HepG2 (cell line): Measurements from ENCODE around the gene HMCN2. TPM values are rescaled to one million over a fixed set of nuclear protein-coding genes. Genes with fewer than 3 reads are reported as not detected.

ENCODE experiments used
- ATAC-seq: fragments of 200-7000 bp; cut with Tn5 transposase; 3 replicates; pipeline ENCODE4 v1.9.1; 2020; ENCODE audit warnings: mild to moderate bottlenecking, moderate library complexity
- BruUV-seq: library from RNA; stranded (reverse); fragments of 400-500 nt; replicated peaks from 2 replicates; lab custom pipeline; 2021; lab: Mats Ljungman, UMichigan
- CTCF ChIA-PET: fragments of 300-600 bp; formaldehyde crosslinking; extraction: SDS; loops from one replicate; lab custom pipeline; 2021; ENCODE audit warnings: low total read pairs, inconsistent platforms, low intra/inter-chr PET ratio; lab: Yijun Ruan, JAX
- POLR2A ChIA-PET: fragments of 350-600 bp; sonication (Branson Sonifier 250); formaldehyde crosslinking; loops from one replicate; lab custom pipeline; 2020; ENCODE audit warnings: antibody characterized with exemption, inconsistent platforms; lab: Yijun Ruan, JAX
- DNase-seq: peaks from one replicate; pipeline ENCODE4 v3.0.0-alpha.2; 2015; ENCODE audit warnings: low spot score
- FAIRE-seq: peaks from 3 replicates; lab custom pipeline; 2011; peaks lifted over from hg19 to GRCh38; lab: Jason Lieb, UNC
- H2AFZ ChIP-seq: one replicate; pipeline ENCODE4 v1.6.1; 2011; ENCODE audit warnings: low read length, inconsistent platforms
- H3K27ac ChIP-seq: fragments of 300-600 bp; 3 replicates; pipeline ENCODE4 v1.8.0; 2011; ENCODE audit warnings: mixed run types, mild to moderate bottlenecking, mixed read lengths, low read length, inconsistent platforms; ENCODE audit not compliant: insufficient read depth; ENCODE audit errors: extremely low read length
- H3K27me3 ChIP-seq, 2 experiments: fragments of 200-600 bp in 1 of 2; 2 replicates in 1 of 2; 3 replicates in 1 of 2; pipeline versions ENCODE4 v1.6.0 to v1.8.0; 2011; ENCODE audit warnings: low read length in 2 of 2, mild to moderate bottlenecking in 2 of 2, moderate library complexity in 2 of 2, inconsistent platforms in 1 of 2; ENCODE audit not compliant: insufficient read depth in 2 of 2, control insufficient read depth in 1 of 2
- H3K36me3 ChIP-seq, 2 experiments: fragments of 200-600 bp in 1 of 2; replicated peaks in 1 of 2; 2 replicates in 1 of 2; 3 replicates in 1 of 2; pipeline versions ENCODE4 v1.5.1 to v1.8.0; 2011; ENCODE audit warnings: low read length in 2 of 2, inconsistent platforms in 1 of 2; ENCODE audit not compliant: insufficient read depth in 2 of 2, control insufficient read depth in 1 of 2
- H3K4me1 ChIP-seq: 2 replicates; pipeline ENCODE4 v1.5.1; 2012; ENCODE audit warnings: low read length, inconsistent platforms; ENCODE audit not compliant: insufficient read depth
- H3K4me2 ChIP-seq: 2 replicates; pipeline ENCODE4 v1.6.0; 2011; ENCODE audit warnings: low read depth, low read length, inconsistent platforms
- H3K4me3 ChIP-seq, 3 experiments: fragments of 200-600 bp in 1 of 3; sonication (generic), shearing (Covaris generic) in 1 of 3; replicated peaks in 1 of 3; 2 replicates each; pipeline ENCODE4 v1.5.1; 2011 to 2016; ENCODE audit warnings: low read length in 3 of 3, inconsistent platforms in 2 of 3, low read depth in 2 of 3, mild to moderate bottlenecking in 2 of 3, control low read depth in 1 of 3, mixed read lengths in 1 of 3; ENCODE audit not compliant: insufficient read depth in 1 of 3
- H3K79me2 ChIP-seq: one replicate; pipeline ENCODE4 v1.6.1; 2011; ENCODE audit warnings: low read length, inconsistent platforms; ENCODE audit not compliant: insufficient read depth
- H3K9ac ChIP-seq: 2 replicates; pipeline ENCODE4 v1.6.0; 2011; ENCODE audit warnings: mild to moderate bottlenecking, low read depth, low read length, inconsistent platforms; ENCODE audit not compliant: insufficient read depth
- H3K9me3 ChIP-seq: 2 replicates; pipeline ENCODE4 v1.5.1; 2012; ENCODE audit warnings: mild to moderate bottlenecking, low read length
- H4K20me1 ChIP-seq: 2 replicates; pipeline ENCODE4 v1.6.0; 2011; ENCODE audit warnings: inconsistent platforms, mild to moderate bottlenecking, low read length, moderate library complexity; ENCODE audit not compliant: insufficient read depth
- CAMTA2 ChIP-seq: sonication (generic); formaldehyde crosslinking; IDR thresholded peaks from 2 replicates; pipeline ENCODE4 v1.4.0; 2020; ENCODE audit warnings: mild to moderate bottlenecking, missing genetic modification reagents, borderline replicate concordance
- FOSL1 ChIP-seq: sonication (generic); formaldehyde crosslinking; IDR thresholded peaks from 2 replicates; pipeline ENCODE4 v1.9.0; 2021; ENCODE audit warnings: missing genetic modification reagents, borderline replicate concordance
- KLF6 ChIP-seq: IDR thresholded peaks from 2 replicates; pipeline ENCODE4 v1.8.0; 2016; ENCODE audit warnings: missing biosample characterization, missing genetic modification reagents
- ZBTB38 ChIP-seq: sonication (generic); formaldehyde crosslinking; IDR thresholded peaks from 2 replicates; pipeline ENCODE4 v1.5.1; 2020; ENCODE audit warnings: mild to moderate bottlenecking, missing genetic modification reagents
- ZFP37 ChIP-seq: sonication (generic); formaldehyde crosslinking; IDR thresholded peaks from 2 replicates; pipeline ENCODE4 v1.4.0; 2020; ENCODE audit warnings: missing genetic modification reagents, borderline replicate concordance
- ZFP62 ChIP-seq: sonication (generic); formaldehyde crosslinking; IDR thresholded peaks from 2 replicates; pipeline ENCODE4 v1.4.0; 2020; ENCODE audit warnings: missing genetic modification reagents
- ZNF10 ChIP-seq: sonication (generic); formaldehyde crosslinking; IDR thresholded peaks from 2 replicates; pipeline ENCODE4 v1.4.0; 2020; ENCODE audit warnings: mild to moderate bottlenecking, low read depth, missing genetic modification reagents, borderline replicate concordance
- ZNF143 ChIP-seq: sonication (generic); formaldehyde crosslinking; IDR thresholded peaks from 2 replicates; pipeline ENCODE4 v1.4.0; 2020; ENCODE audit warnings: missing genetic modification reagents
- ZNF383 ChIP-seq: sonication (generic); formaldehyde crosslinking; IDR thresholded peaks from 2 replicates; pipeline ENCODE4 v1.4.0; 2020; ENCODE audit warnings: missing genetic modification reagents, mild to moderate bottlenecking, borderline replicate concordance
- WGBS: methylation state at CpG from one replicate; pipeline ENCODE4 v1.1.6; 2017; ENCODE audit warnings: low lambda C conversion rate; 5-methylcytosine and 5-hydroxymethylcytosine counted together
- in situ Hi-C: cut with HindIII; loops from 2 replicates; pipeline ENCODE4 v1.10.0; 2017; ENCODE audit warnings: low pct_unique_long_range_greater_than_20kb; ENCODE audit not compliant: extremely low pct_ligation_motif_present
- intact Hi-C: fragments of 100-400 bp; cut with micrococcal nuclease; formaldehyde crosslinking; loops from one replicate; pipeline ENCODE4 v1.10.0; 2022; ENCODE audit not compliant: unreplicated experiment
- polyA plus RNA-seq, 8 experiments: library from polyadenylated mRNA; depleted of rRNA in 3 of 8; stranded (reverse) in 7 of 8; unstranded in 1 of 8; fragments of >200 nt; fragmentation: Illumina TruSeq in 4 of 8; extraction: Trizol in 4 of 8; gene quantifications; 2 replicates each; pipeline versions ENCODE4 v1.2.1 to v1.2.3, GENCODE V29; 2011 to 2016; ENCODE audit warnings: low read depth in 4 of 8, missing spikeins in 1 of 8, mixed read lengths in 1 of 8; ENCODE audit not compliant: insufficient read depth in 1 of 8
- total RNA-seq, 5 experiments: library from RNA; depleted of rRNA; stranded (reverse); fragments of >200 nt; fragmentation: Illumina TruSeq; extraction: Trizol; gene quantifications; 2 replicates each; pipeline ENCODE4 v1.2.3, GENCODE V29; 2016; ENCODE audit warnings: low read depth in 1 of 5
- TF ChIP-seq, protein P1 (sequence below): sonication (generic); formaldehyde crosslinking; IDR thresholded peaks from 2 replicates; pipeline ENCODE4 v1.9.0; 2021; ENCODE audit warnings: missing genetic modification reagents, mild to moderate bottlenecking, borderline replicate concordance
- TF ChIP-seq, protein P2 (sequence below): sonication (generic); formaldehyde crosslinking; conservative IDR thresholded peaks from 2 replicates; pipeline ENCODE4 v1.4.0; 2020; ENCODE audit warnings: missing genetic modification reagents
- TF ChIP-seq, protein P3 (sequence below): IDR thresholded peaks from 2 replicates; pipeline ENCODE4 v1.4.0; 2020; ENCODE audit warnings: mild to moderate bottlenecking, missing genetic modification reagents

The HMCN2 gene
- total and polyA plus RNA-seq, 2 of the 13 experiments (the other 11 are each of a cell fraction or from before 2014, with no cell fraction given) = 0.09 TPM; not detected in 1

DNA sequence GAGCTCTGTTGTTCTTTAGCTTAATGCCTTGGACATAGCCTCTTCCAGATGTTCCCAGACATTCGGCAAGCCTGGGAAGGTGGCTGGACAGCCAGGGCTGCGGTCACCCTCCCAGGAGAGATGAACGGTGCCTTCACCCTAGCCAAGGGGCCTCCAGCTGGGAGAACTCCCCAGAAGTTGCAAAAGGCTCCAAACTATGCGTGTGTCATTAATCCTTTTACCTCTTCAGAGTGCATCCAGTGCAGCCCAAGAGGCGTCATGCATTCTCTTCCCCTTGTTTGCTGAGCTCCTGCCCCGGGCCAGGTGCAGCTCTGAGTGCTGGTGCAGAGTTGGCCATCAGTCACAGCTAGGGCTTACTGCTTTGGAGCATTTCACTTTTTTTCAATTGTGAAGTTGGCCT, 22.8 kb downstream of the HMCN2 start:
- Histone ChIP-seq H3K4me1 (no peaks in the 10 kb centered on the region), H3K4me3 (no peak overlapping the region), H3K4me2 (no peak overlapping the region), H3K9ac (no peak overlapping the region), H2AFZ (no peak overlapping the region), H3K79me2 (no peaks in the 10 kb centered on the region), H4K20me1 (no peaks in the 10 kb centered on the region)
- DNase-seq (no peak), FAIRE-seq (no peak), ATAC-seq (no peak)
- WGBS = 11% methylated on average over 3 of the region's 6 CpGs
- in situ Hi-C loops = no loop called here
- CTCF ChIA-PET = no interaction called here
- POLR2A ChIA-PET = no interaction called here
- TF ChIP-seq CAMTA2 (CRISPR knock-in tag) (no peak), KLF6 (CRISPR knock-in tag) (no peak), ZFP37 (CRISPR knock-in tag) (no peak)
- TF ChIP-seq, protein P1, sequence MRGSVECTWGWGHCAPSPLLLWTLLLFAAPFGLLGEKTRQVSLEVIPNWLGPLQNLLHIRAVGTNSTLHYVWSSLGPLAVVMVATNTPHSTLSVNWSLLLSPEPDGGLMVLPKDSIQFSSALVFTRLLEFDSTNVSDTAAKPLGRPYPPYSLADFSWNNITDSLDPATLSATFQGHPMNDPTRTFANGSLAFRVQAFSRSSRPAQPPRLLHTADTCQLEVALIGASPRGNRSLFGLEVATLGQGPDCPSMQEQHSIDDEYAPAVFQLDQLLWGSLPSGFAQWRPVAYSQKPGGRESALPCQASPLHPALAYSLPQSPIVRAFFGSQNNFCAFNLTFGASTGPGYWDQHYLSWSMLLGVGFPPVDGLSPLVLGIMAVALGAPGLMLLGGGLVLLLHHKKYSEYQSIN = no peak
- TF ChIP-seq, all 625 proteins: peak for 0
- BruUV-seq = no TSS peak
- no peaks in the 10 kb centered on the region for H3K36me3 ChIP-seq
- H3K27ac ChIP-seq = no peak overlapping the region
- H3K9me3 ChIP-seq = no peaks in the 10 kb centered on the region
- peaks cover 9 to 62% of the 10 kb centered on the region in 2 experiments; a peak in 4 of 5 replicates for H3K27me3 ChIP-seq
- intact Hi-C loops = no loop called here

DNA sequence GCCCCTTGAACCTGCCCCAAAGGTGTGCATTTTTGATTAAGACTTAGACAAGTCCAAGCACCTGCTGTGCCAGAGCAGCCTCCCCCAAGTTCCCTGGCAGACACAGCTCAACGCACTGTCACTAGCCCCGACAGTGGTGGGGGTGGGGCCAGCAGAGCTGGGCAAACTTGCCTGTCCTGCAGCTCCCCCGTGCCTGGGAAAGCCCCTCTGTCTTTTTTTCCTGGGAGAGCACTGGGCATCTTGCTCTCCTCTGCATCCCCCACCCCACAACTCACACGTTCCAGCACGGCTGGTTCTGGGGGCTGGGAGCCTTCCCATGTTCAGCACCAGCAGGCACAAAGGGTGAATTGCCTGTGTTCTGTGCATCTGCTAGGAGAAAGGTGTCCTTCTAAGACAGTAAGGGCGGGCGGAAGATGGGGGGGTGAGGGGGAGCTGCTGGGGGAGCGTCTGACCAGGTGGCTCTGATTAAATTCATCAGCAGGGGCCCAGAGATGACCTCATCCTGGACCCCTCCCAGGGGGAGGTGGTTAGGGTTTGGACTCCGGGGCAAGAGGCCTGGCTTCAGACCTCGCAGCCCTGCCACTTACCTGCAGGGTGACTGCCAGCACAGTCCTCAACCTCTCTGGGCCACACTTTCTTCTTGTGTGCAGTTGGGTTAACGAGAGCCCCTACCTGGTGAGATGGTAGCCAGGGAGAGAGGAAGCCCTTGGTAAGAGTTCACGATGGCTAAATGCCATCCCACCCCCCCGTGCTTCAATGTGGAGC, 23.5 kb downstream of the HMCN2 start:
- DNase-seq (no peak), ATAC-seq (no peak), FAIRE-seq (no peak)
- no peaks in the 10 kb centered on the region for H3K79me2 ChIP-seq
- H3K27me3 ChIP-seq = peaks cover 10 to 60% of the 10 kb centered on the region in 2 experiments; a peak in 4 of 5 replicates
- no peak overlapping the region for H3K4me2 ChIP-seq
- no peak overlapping the region for H2AFZ ChIP-seq
- WGBS = 7% methylated on average over 6 of the region's 13 CpGs
- intact Hi-C loops = no loop called here
- in situ Hi-C loops = no loop called here
- H3K27ac ChIP-seq = no peak overlapping the region
- POLR2A ChIA-PET = no interaction called here
- H3K36me3 ChIP-seq = no peaks in the 10 kb centered on the region
- no peak overlapping the region for H3K9ac ChIP-seq
- H3K4me3 ChIP-seq = no peak overlapping the region
- H4K20me1 ChIP-seq = no peaks in the 10 kb centered on the region
- BruUV-seq = no TSS peak
- no peaks in the 10 kb centered on the region for H3K4me1 ChIP-seq
- H3K9me3 ChIP-seq = no peaks in the 10 kb centered on the region
- CTCF ChIA-PET = no interaction called here
- TF ChIP-seq, protein P2, sequence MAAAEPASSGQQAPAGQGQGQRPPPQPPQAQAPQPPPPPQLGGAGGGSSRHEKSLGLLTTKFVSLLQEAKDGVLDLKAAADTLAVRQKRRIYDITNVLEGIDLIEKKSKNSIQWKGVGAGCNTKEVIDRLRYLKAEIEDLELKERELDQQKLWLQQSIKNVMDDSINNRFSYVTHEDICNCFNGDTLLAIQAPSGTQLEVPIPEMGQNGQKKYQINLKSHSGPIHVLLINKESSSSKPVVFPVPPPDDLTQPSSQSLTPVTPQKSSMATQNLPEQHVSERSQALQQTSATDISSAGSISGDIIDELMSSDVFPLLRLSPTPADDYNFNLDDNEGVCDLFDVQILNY (CRISPR knock-in tag) = no peak
- no peak for TF ChIP-seq ZNF143 (CRISPR knock-in tag)
- TF ChIP-seq ZBTB38 = no peak
- TF ChIP-seq ZNF10 (CRISPR knock-in tag) = no peak
- no peak for TF ChIP-seq ZFP62 (CRISPR knock-in tag)
- TF ChIP-seq, protein P3, sequence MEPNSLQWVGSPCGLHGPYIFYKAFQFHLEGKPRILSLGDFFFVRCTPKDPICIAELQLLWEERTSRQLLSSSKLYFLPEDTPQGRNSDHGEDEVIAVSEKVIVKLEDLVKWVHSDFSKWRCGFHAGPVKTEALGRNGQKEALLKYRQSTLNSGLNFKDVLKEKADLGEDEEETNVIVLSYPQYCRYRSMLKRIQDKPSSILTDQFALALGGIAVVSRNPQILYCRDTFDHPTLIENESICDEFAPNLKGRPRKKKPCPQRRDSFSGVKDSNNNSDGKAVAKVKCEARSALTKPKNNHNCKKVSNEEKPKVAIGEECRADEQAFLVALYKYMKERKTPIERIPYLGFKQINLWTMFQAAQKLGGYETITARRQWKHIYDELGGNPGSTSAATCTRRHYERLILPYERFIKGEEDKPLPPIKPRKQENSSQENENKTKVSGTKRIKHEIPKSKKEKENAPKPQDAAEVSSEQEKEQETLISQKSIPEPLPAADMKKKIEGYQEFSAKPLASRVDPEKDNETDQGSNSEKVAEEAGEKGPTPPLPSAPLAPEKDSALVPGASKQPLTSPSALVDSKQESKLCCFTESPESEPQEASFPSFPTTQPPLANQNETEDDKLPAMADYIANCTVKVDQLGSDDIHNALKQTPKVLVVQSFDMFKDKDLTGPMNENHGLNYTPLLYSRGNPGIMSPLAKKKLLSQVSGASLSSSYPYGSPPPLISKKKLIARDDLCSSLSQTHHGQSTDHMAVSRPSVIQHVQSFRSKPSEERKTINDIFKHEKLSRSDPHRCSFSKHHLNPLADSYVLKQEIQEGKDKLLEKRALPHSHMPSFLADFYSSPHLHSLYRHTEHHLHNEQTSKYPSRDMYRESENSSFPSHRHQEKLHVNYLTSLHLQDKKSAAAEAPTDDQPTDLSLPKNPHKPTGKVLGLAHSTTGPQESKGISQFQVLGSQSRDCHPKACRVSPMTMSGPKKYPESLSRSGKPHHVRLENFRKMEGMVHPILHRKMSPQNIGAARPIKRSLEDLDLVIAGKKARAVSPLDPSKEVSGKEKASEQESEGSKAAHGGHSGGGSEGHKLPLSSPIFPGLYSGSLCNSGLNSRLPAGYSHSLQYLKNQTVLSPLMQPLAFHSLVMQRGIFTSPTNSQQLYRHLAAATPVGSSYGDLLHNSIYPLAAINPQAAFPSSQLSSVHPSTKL = no peak
- no peak for TF ChIP-seq ZNF383 (CRISPR knock-in tag)
- TF ChIP-seq FOSL1 = no peak
